Astrocyte of the cerebellum (primary cell): ENCODE measurements around the gene DXO.

Source experiments
- DNase-seq: peaks from one replicate; pipeline ENCODE4 v3.0.0-alpha.2; 2011; ENCODE audit warnings: low read depth
- H3K4me3 ChIP-seq: 2 replicates; pipeline ENCODE4 v1.5.1; 2011; ENCODE audit warnings: mild to moderate bottlenecking, low read depth, low read length, moderate library complexity
- in situ Hi-C: cut with HindIII; loops from 2 replicates; pipeline ENCODE4 v1.10.0; 2017; ENCODE audit warnings: low sequenced_read_pairs
- TF ChIP-seq, protein P1 (sequence below): IDR thresholded peaks from 2 replicates; pipeline ENCODE4 v1.5.1; 2012; ENCODE audit warnings: low read length, low read depth, moderate library complexity, mild to moderate bottlenecking; ENCODE audit errors: missing control alignments

Gene DXO

DNA sequence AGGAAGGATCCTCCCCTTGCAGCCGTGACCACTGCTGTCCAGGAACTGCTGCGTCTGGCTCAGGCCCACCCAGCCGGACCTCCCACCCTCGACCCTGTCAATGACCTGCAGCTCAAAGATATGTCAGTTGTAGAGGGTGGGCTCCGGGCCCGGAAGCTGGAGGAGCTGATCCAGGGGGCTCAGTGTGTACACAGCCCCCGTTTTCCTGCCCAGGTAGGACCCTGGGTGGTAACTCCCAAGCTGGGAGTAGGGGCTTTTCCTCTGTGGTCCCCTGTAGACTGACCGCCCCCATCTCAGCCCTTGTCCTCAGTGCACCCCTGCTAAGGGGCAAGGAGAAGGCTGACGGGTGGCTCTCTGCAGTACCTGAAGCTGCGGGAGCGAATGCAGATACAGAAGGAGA is 3.6 kb downstream of the DXO start:
- no peak for DNase-seq
- TF ChIP-seq, protein P1, sequence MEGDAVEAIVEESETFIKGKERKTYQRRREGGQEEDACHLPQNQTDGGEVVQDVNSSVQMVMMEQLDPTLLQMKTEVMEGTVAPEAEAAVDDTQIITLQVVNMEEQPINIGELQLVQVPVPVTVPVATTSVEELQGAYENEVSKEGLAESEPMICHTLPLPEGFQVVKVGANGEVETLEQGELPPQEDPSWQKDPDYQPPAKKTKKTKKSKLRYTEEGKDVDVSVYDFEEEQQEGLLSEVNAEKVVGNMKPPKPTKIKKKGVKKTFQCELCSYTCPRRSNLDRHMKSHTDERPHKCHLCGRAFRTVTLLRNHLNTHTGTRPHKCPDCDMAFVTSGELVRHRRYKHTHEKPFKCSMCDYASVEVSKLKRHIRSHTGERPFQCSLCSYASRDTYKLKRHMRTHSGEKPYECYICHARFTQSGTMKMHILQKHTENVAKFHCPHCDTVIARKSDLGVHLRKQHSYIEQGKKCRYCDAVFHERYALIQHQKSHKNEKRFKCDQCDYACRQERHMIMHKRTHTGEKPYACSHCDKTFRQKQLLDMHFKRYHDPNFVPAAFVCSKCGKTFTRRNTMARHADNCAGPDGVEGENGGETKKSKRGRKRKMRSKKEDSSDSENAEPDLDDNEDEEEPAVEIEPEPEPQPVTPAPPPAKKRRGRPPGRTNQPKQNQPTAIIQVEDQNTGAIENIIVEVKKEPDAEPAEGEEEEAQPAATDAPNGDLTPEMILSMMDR, result no peak
- in situ Hi-C loops, result no loop called here
- no peak overlapping the region for H3K4me3 ChIP-seq

DNA sequence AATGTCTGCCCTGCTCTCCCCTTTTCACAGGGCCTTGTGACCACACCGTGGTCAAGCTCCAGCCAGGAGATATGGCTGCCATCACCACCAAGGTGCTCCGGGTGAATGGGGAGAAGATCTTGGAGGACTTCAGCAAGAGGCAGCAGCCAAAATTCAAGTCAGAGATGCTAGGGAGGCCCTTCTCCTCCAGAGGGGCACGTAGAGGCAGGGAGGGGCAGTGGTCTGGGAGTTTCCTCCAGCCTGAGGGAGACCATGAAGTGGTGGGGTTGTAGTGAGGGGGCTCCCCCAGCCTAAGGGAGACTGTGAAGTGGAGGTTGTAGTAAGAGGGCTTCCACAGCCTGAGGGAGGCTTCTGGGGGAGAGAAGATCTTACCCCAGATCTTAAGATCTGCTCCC is 4.0 kb downstream of the DXO start:
- no peak for DNase-seq
- in situ Hi-C loops, result no loop called here
- no peak overlapping the region for H3K4me3 ChIP-seq
- TF ChIP-seq, protein P1, result no peak

DNA sequence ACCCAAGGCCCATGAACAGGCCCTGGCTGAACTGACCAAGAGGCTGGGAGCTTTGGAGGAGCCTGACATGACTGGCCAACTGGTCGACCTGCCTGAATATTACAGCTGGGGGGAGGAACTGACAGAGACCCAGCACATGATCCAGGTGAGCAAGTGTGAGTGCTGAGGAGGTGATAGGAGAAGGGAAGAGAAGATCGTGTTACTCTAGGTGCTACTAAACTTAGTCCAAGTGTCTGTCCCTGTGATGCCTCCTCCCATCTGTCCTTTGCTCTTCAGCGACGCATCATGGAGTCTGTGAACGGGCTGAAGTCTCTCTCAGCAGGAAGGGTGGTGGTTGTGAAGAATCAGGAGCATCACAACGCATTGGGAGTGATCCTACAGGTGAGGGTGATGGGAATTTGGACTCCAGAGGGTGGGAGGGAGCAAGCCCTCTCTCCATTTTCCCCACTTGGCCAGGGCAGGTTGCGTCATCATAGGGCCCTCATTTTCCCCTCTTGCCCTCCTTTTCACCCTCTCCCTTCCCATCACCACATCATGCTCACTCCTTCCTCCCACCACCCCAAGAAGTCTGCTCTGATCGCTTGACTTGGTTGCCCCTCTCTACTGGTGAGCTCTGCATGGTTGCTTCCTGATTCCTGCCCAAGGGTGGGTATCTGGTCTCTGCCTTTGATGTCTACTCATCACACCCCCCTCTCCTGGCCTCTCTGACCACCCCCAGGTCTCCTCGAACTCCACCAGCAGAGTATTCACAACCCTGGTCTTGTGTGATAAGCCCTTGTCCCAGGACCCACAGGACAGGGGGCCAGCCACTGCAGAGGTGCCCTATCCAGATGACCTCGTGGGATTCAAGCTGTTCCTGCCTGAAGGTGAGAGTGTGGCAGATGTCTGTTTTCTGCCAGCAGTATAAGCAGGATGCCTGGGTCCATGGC is 4.7 kb downstream of the DXO start:
- no peak for DNase-seq
- H3K4me3 ChIP-seq, result no peak overlapping the region
- in situ Hi-C loops, result no loop called here
- TF ChIP-seq, protein P1, result no peak

GRCh38 chr6:31966506-31966905 is 5.4 kb downstream of the DXO start:
- TF ChIP-seq, protein P1, result no peak
- H3K4me3 ChIP-seq, result no peak overlapping the region
- in situ Hi-C loops, result no loop called here
- DNase-seq, result no peak

DNA sequence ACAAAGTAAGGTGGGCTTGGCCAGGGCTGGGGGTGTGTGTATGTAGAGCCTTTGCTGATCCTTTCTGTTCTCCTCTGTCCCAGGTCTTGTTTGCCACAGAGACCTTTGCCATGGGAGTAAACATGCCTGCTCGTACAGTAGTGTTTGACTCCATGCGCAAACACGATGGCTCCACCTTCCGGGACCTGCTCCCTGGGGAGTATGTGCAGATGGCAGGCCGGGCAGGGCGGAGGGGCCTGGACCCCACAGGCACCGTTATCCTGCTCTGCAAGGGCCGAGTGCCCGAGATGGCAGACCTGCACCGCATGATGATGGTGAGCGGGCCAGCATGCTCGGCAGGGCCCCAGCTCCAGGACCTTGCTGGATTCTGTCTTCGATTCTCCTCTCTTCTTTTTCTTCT is 6.2 kb downstream of the DXO start:
- in situ Hi-C loops, result no loop called here
- TF ChIP-seq, protein P1, result no peak
- DNase-seq, result no peak
- no peak overlapping the region for H3K4me3 ChIP-seq

- TF ChIP-seq, protein P1, result no peak
- in situ Hi-C loops, result no loop called here
- DNase-seq, result no peak
- no peak overlapping the region for H3K4me3 ChIP-seq
These were observed 8.0 kb downstream of the DXO start for GRCh38 chr6:31963921-31964320.
